Anterior cingulate cortex (tissue), 58 donors: ENCODE results near the gene COPE.

ENCODE experiments used
- DNase-seq, 58 donors: peaks; one replicate each; lab custom pipeline; 2025; lab: John Stamatoyannopoulos, UW

The COPE gene

DNA sequence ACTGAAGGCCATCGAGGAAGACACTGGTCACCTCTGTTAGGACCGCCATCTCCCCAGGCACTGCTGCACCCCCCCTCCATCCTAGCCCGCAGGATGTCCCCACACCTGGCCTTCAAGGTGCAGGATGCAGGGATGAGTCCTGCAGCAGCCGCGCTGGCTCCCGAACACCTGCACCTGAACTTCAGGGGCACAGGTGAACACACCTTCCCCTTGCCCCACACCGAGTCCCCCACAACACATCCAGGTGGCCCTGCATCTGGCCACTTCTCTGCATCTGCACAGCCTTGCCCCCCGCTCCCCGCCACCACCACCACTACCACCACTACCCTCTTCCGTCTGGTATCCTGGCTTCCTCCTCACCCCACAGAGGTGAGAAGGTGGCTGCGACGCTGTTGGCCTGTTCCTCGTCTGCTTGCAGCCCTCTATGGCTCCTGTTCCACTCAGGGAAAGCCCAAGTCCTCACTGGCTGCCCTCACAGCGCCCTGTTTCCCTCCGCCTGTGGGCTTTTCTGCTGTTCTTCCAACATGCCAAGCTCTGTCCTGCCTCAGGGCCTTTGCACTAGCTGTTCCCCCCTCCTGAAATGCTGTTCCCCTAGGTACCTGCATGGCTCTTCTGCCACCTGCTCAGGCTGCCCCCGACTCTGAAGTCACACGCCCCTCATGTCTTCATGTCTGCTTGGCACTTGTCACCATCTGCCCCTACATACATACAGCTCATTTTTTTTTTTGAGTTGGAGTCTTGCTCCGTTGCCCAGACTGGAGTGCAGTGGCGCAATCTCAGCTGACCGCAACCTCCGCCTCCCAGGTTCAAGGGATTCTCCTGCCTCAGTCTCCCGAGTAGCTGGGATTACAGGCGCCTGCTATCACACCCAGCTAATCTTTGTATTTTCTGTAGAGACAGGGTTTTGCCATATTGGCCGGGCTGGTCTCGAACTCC is 21.8 kb downstream of the COPE start:
- DNase-seq, result no peak

DNA sequence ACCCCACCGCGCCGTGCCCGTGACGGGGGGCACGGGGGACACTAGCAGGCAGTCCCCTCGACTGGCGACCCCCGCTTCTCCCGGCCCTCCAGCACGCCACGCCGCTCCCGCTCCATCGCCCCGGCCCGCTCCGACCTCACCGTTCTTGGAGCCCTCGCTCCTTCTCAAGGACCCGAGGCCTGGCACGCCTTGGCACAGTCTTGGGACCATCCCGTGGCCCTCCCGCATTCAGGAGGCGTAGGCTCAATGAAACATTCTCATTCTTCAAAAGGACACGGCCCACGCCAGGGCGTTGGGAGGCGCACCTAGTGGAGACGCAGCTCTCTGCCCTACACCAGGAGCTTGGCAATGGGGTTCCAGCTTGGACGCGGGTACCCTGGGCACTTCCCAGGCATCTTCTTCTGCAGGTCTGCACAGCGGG is 22.8 kb downstream of the COPE start:
- DNase-seq, result peak in 48 of 58 donors; percentile 7 to 72 (median 46)

- peak in 42 of 58 donors; percentile 13 to 75 (median 54) for DNase-seq
Observed at GRCh38 chr19:18895824-18896341, 23.3 kb downstream of the COPE start, which contains the start of gene CERS1. CERS1 (minus strand) TSS chr19:18896158; CDS start chr19:18896072, 86 bp downstream.

DNA sequence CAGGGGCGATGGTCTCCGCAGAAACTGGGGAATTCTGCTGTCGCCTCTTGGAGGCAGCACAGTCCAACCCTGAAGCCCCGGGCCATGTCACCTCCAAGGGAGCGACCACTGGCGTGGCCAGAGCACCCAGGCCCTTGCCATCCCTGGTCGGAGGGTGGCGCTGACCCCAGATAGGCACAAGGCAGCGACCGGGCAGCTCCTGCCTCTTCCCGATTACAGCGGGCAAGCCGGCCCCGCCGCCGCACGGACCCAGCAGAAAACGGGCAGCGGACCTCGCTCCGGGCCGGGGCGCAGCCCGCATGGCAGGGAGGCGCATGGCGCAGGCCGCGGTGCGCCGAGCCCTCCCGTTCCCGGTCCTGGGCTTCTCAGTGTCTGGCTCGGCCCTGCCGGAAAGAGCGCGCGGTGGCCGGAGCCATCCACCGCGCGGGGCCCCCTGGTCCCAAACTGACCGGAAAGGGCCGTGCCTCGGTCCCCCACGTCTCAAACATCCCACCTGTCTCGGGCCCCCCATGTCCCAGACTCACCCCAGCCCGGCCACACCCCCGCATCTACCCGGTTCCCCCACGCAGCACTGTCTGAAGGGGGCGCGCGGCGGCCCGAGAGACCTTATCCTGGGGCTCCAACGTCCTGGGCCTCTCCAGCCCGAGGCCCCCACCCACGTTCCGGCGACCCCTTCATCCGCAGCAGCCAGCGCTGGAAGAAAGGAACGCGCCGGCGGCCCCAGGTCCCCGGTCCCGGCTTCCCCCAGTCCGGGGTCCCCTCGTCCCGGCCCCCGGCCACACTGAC is 24.0 kb downstream of the COPE start:
- DNase-seq, result peak in 53 of 58 donors; percentile 40 to 98 (median 89)

- DNase-seq, result peak; percentile 63 to 98 (median 92)
Observed at GRCh38 chr19:18894254-18895037, 24.7 kb downstream of the COPE start.

DNA sequence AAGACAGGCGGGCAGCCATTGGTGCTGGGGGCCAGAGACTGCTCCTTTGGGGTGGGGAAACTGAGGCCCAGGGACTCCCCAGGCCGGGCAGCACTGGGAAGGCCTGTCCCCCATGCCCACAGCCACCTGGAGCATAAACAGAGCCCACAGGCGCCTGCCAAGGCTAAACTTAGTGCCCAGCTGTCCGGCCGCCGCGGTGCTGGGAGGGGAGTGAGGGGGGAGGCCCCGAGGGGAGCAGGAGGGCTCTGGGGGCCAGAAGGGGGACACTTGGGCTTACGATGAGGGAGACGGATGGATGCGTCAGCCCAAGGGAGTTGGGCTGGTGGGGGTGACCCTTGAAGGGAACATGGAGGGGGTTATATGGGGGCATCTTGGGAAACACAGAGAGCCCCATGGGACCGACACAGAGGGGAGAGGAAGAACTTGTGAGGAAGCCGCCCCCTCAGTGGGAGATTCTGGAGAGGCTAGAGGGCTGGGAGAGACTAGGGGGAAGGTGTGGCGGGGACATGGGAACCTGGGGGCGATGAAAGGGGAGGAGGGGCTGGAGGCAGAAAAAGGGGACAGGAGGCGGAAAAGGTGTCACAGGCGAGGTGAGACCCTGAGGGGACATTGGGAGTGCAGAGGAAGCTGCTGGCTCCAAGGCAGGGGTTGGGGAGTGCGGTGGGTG is 25.5 kb downstream of the COPE start:
- peak in 2 of 58 donors; percentile 45 to 56 for DNase-seq

DNA sequence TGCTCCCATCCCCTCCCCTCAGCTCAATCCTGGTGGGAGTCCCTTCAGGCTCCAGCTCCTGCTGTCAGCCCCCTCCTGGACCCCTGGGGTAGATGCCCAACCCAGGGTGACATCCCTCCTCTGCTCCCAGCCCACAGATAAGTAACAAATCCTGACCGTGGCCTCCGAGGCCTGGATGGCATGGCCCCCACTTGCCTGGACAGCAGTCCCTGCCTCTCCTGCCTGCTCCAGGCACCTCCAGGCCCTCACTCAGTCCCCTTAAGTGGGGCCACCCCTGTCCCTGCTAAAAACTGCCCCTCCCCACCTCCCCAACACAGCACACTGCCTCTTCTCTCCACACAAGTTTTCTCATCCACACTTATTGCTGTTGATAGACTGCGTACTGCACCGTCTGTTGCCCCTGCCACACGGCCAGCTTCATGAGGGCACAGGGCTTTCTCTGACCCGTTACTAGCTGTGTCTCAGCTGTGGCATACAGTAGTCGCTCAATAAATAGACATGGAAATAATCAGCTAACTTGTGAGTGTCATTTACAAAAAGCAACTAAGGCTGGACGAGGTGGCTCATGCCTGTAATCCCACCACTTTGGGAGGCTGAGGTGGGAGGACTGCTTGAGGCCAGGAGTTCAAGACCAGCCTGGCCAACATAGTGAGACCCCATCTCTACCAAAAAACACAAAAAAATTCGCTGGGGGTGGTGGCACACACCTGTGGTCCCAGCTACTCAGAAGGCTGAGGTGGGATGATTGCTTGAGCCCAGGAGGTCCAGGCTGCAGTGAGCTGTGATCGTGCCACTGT is 29.0 kb downstream of the COPE start:
- no peak for DNase-seq

DNA sequence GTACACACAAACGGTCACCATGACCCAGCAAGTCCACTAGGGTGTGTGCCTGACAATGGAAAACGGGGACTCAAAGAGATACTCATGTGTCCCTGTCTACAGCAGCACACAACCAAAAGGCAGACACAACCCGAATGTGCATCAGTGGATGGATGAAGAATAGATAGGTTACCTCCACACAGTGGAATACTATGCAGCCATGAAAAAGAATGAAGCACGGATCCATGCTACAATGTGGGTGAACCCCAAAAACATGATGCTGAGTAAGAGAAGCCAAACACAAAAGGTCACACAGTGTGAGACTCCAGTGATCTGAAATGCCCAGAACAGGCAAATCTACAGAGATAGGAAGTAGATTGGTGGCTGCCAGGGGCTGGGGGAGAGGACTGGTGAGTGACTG is 32.2 kb downstream of the COPE start:
- no peak for DNase-seq

GRCh38 chr19:18883526-18884304 is 35.5 kb downstream of the COPE start:
- no peak for DNase-seq

GRCh38 chr19:18881491-18881890 is 37.7 kb downstream of the COPE start:
- no peak for DNase-seq

- DNase-seq, result peak in 2 of 58 donors; percentile 16 to 44
Observed at GRCh38 chr19:18879579-18880373, 39.4 kb downstream of the COPE start.

- no peak for DNase-seq
Observed at GRCh38 chr19:18878858-18879578, 40.2 kb downstream of the COPE start.

DNA sequence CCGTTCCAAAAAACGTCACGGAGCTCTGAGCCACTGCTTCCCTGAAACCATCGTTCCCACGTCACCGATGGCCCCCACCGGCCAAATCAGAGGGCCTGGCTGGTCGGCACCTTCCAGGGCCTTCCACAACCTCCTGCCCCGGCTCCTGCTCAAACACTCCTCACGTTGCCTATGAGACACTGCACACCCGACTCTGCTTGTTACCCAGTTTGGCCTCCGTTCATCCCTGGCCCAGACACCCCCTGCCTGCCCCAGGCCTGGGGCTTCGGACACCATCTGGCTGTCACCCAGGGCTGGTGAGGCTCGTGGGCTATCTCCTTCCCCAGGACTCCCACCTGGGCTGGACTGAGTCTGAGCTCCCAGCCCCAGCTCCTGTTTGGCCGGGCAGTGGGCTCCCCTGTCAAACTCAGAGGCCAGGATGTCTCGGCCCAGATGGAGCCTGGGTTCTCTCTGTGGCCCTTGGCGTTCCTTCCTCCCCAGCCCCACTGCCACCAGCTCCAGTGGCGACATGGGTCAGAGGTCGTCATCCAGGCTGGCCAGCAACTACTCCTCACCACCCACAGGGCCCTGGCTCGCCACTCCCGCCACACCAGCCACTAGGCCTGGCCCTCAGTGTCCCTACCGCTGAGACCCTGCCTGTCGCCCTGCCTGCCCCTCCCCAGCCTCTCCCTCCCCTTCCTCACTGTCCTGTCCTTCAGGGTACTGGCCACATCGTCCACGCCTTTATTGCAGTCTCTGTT is 41.0 kb downstream of the COPE start:
- no peak for DNase-seq

DNA sequence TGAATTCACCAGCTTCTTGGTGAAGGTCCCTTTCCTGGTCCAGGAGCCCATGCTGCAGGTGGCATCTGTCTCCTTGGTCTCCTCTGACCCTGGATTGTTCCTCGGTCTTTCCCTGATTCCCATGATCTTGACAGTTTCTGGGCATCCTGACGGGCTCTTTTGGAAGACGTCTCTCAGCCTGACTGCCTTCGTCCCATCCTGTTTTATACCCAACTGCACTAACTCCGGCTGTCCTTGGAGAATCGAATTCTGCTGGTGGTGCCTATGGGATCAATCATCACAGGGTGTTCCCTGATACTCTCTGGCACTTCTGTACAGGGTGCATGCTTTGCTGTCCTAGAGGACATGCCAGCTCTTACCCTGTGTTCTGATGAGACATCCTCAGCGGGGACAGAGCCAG is 42.3 kb downstream of the COPE start:
- DNase-seq, result no peak

- no peak for DNase-seq
Observed at GRCh38 chr19:18875726-18876125, 43.5 kb downstream of the COPE start.

- DNase-seq, result no peak
Observed at GRCh38 chr19:18871543-18871942, 47.6 kb downstream of the COPE start.
